ENCODE data around the gene PRCP. TPM values are rescaled to one million over a fixed set of nuclear protein-coding genes. Genes with fewer than 3 reads are reported as not detected.

PRCP gene
- total RNA-seq, 1 experiment from 2014 or later = 53.9 TPM

GRCh38 chr11:82865841-82866240, 34.4 kb downstream of the PRCP start:
- no peaks in the 10 kb centered on the region for H3K9me3 Mint-ChIP-seq
- H3K27ac Mint-ChIP-seq = no peak overlapping the region
- peaks cover 21% of the 10 kb centered on the region for H3K4me1 Mint-ChIP-seq
- ChIA-PET CTCF (interaction anchor here (1.0 kb wide), 1 partner anchor 90 kb away, joined by 3 read pairs; no protein-coding TSS in a partner anchor), POLR2A (no interaction called here)
- DNase-seq (ENCODE audit: low spot score) (no peak), ATAC-seq (no peak)
- H3K4me3 Mint-ChIP-seq = no peak overlapping the region
- H3K36me3 Mint-ChIP-seq = no peaks in the 10 kb centered on the region
- TF ChIP-seq ZNF425 (CRISPR knock-in tag; conservative IDR thresholded peaks at IDR 0.05) = no peak
- TF ChIP-seq ARID4B (CRISPR knock-in tag; IDR thresholded peaks at IDR 0.05; ENCODE audit: borderline replicate concordance) = no peak
- TF ChIP-seq PREB (CRISPR knock-in tag; IDR thresholded peaks at IDR 0.05; ENCODE audit: borderline replicate concordance) = no peak
- TF ChIP-seq ZBTB43 (CRISPR knock-in tag; IDR thresholded peaks at IDR 0.05) = no peak
- no peaks in the 10 kb centered on the region for H3K27me3 Mint-ChIP-seq (ENCODE audit: low read depth)

GRCh38 chr11:82864268-82864667, 36.0 kb downstream of the PRCP start:
- DNase-seq (ENCODE audit: low spot score) (peak; percentile 55), ATAC-seq (peak; percentile 81)
- no peaks in the 10 kb centered on the region for H3K27me3 Mint-ChIP-seq (ENCODE audit: low read depth)
- no peak overlapping the region for H3K4me3 Mint-ChIP-seq
- H3K27ac Mint-ChIP-seq = no peak overlapping the region
- no peaks in the 10 kb centered on the region for H3K36me3 Mint-ChIP-seq
- H3K4me1 Mint-ChIP-seq = peaks cover 11% of the 10 kb centered on the region
- CTCF ChIA-PET = no interaction called here
- POLR2A ChIA-PET = no interaction called here
- H3K9me3 Mint-ChIP-seq = no peaks in the 10 kb centered on the region
- TF ChIP-seq AR (CRISPR knock-in tag; IDR thresholded peaks at IDR 0.05) (no peak), TP53 (CRISPR knock-in tag; IDR thresholded peaks at IDR 0.05) (no peak), FOXJ3 (CRISPR knock-in tag; IDR thresholded peaks at IDR 0.05; ENCODE audit: borderline replicate concordance) (no peak), ATF3 (CRISPR knock-in tag; conservative IDR thresholded peaks at IDR 0.05) (no peak), SMAD4 (CRISPR knock-in tag; IDR thresholded peaks at IDR 0.05) (no peak), ARID4B (CRISPR knock-in tag; IDR thresholded peaks at IDR 0.05; ENCODE audit: borderline replicate concordance) (no peak), MXD4 (CRISPR knock-in tag; IDR thresholded peaks at IDR 0.05; ENCODE audit: borderline replicate concordance) (no peak), HMGA2 (CRISPR knock-in tag; IDR thresholded peaks at IDR 0.05) (no peak), MAX (CRISPR knock-in tag; IDR thresholded peaks at IDR 0.05) (0 out of 2 replicates have a peak, but pooled peaks have one; percentile 22), KAT7 (CRISPR knock-in tag; IDR thresholded peaks at IDR 0.05; ENCODE audit: borderline replicate concordance) (no peak), ZNF263 (CRISPR knock-in tag; IDR thresholded peaks at IDR 0.05; ENCODE audit: low read depth) (no peak)
